Endothelial cell of umbilical vein (primary cell): ENCODE measurements around the gene MBD3L1. TPM values are rescaled to one million over a fixed set of nuclear protein-coding genes. Genes with fewer than 3 reads are reported as not detected.

Source experiments
- BruUV-seq: library from RNA; stranded (reverse); fragments of 400-500 nt; replicated peaks from 2 replicates; lab custom pipeline; 2021; lab: Mats Ljungman, UMichigan
- CTCF ChIA-PET: fragments of 300-600, 350-600 bp; sonication (Branson Sonifier 250); formaldehyde crosslinking; loops from one replicate; lab custom pipeline; 2021; ENCODE audit warnings: antibody characterized with exemption, inconsistent platforms; lab: Charles Lee
- POLR2A ChIA-PET: fragments of 300-600, 350-600 bp; sonication (Branson Sonifier 250); formaldehyde crosslinking; loops from one replicate; lab custom pipeline; 2021; ENCODE audit warnings: antibody characterized with exemption, inconsistent platforms; lab: Charles Lee
- DNase-seq: peaks from one replicate; pipeline ENCODE4 v3.0.0-alpha.2; 2011; ENCODE audit warnings: low read depth, low spot score
- FAIRE-seq: peaks from 2 replicates; lab custom pipeline; 2011; peaks lifted over from hg19 to GRCh38; lab: Jason Lieb, UNC
- H2AFZ ChIP-seq: 2 replicates; pipeline ENCODE4 v1.6.0; 2012; ENCODE audit warnings: low read depth, low read length, control low read depth, inconsistent platforms
- H3K27ac ChIP-seq: 2 replicates; pipeline ENCODE4 v1.5.1; 2011; ENCODE audit warnings: low read depth, mild to moderate bottlenecking, control low read depth, low read length, moderate library complexity; ENCODE audit not compliant: insufficient read depth
- H3K27me3 ChIP-seq, 2 experiments: 2 replicates each; pipeline versions ENCODE4 v1.6.0 to v1.6.1; 2011; ENCODE audit warnings: low read length in 2 of 2, mixed read lengths in 1 of 2; ENCODE audit not compliant: control insufficient read depth in 2 of 2, insufficient read depth in 2 of 2
- H3K36me3 ChIP-seq, 2 experiments: 2 replicates in 1 of 2; 3 replicates in 1 of 2; pipeline ENCODE4 v1.5.1; 2011; ENCODE audit warnings: low read length in 2 of 2, mild to moderate bottlenecking in 1 of 2, moderate library complexity in 1 of 2; ENCODE audit not compliant: control insufficient read depth in 2 of 2, insufficient read depth in 2 of 2; ENCODE audit errors: extremely low read depth in 1 of 2
- H3K4me1 ChIP-seq: 3 replicates; pipeline ENCODE4 v1.5.1; 2011; ENCODE audit warnings: mild to moderate bottlenecking, low read length; ENCODE audit not compliant: control insufficient read depth, insufficient read depth; ENCODE audit errors: extremely low read depth
- H3K4me2 ChIP-seq: 2 replicates; pipeline ENCODE4 v1.6.1; 2011; ENCODE audit warnings: low read length, control low read depth, mixed read lengths; ENCODE audit not compliant: insufficient read depth
- H3K4me3 ChIP-seq, 3 experiments: fragments of 200-600 bp in 1 of 3; sonication (generic), shearing (Covaris generic) in 1 of 3; replicated peaks in 1 of 3; 2 replicates each; pipeline ENCODE4 v1.5.1; 2011 to 2016; ENCODE audit warnings: control low read depth in 3 of 3, low read length in 3 of 3, mild to moderate bottlenecking in 2 of 3, inconsistent platforms in 1 of 3, low read depth in 1 of 3, moderate library complexity in 1 of 3; ENCODE audit not compliant: insufficient read depth in 1 of 3
- H3K79me2 ChIP-seq: 2 replicates; pipeline ENCODE4 v1.6.0; 2012; ENCODE audit warnings: low read length, inconsistent platforms; ENCODE audit not compliant: control insufficient read depth, insufficient read depth
- H3K9ac ChIP-seq: replicated peaks from 2 replicates; pipeline ENCODE3; 2011; ENCODE audit warnings: low read length, control low read depth; ENCODE audit not compliant: insufficient read depth; ENCODE audit errors: extremely low read depth
- H3K9me1 ChIP-seq: replicated peaks from 3 replicates; pipeline ENCODE4 v1.6.0; 2011; ENCODE audit warnings: mild to moderate bottlenecking, low read length; ENCODE audit not compliant: control insufficient read depth, insufficient read depth; ENCODE audit errors: extremely low read depth
- H3K9me3 ChIP-seq: replicated peaks from 2 replicates; pipeline ENCODE4 v1.5.1; 2012; ENCODE audit warnings: low read length, inconsistent platforms; ENCODE audit not compliant: control insufficient read depth, insufficient read depth
- H4K20me1 ChIP-seq: replicated peaks from 2 replicates; pipeline ENCODE3; 2011; ENCODE audit warnings: mild to moderate bottlenecking, low read length; ENCODE audit not compliant: control insufficient read depth, insufficient read depth; ENCODE audit errors: extremely low read depth
- EZH2 ChIP-seq: IDR thresholded peaks from 2 replicates; pipeline ENCODE4 v1.6.1; 2012; ENCODE audit warnings: borderline replicate concordance, low read depth, mild to moderate bottlenecking, moderate library complexity, low read length, inconsistent platforms; ENCODE audit not compliant: severe bottlenecking
- GATA2 ChIP-seq: IDR thresholded peaks from 2 replicates; pipeline ENCODE4 v1.7.0; 2011; ENCODE audit warnings: low read depth, mild to moderate bottlenecking, moderate library complexity, mixed read lengths, low read length; ENCODE audit not compliant: insufficient read length, insufficient read depth
- JUN ChIP-seq: IDR thresholded peaks from 2 replicates; pipeline ENCODE4 v1.6.1; 2011; ENCODE audit warnings: borderline replicate concordance, low read depth; ENCODE audit not compliant: insufficient read length, insufficient read depth
- dilution Hi-C: fragments of 300-500 bp; cut with MboI; formaldehyde crosslinking; loops from one replicate; pipeline ENCODE4 v1.15.0; 2019; ENCODE audit warnings: low sequenced_read_pairs; ENCODE audit not compliant: extremely low pct_ligation_motif_present
- intact Hi-C: fragments of 100-400 bp; cut with micrococcal nuclease; formaldehyde crosslinking; loops from one replicate; pipeline ENCODE4 v1.10.0; 2022
- polyA plus RNA-seq, 4 experiments: library from polyadenylated mRNA; depleted of rRNA in 3 of 4; stranded (reverse) in 3 of 4; unstranded in 1 of 4; fragments of >200 nt; gene quantifications; 2 replicates each; pipeline versions ENCODE4 v1.2.1 to v1.2.3, GENCODE V29; 2011 to 2012; ENCODE audit warnings: missing spikeins in 1 of 4
- total RNA-seq: library from RNA; stranded (reverse); gene quantifications from 2 replicates; pipeline ENCODE4 v1.2.3, GENCODE V29; 2021
- TF ChIP-seq, protein P1 (sequence below): IDR thresholded peaks from 2 replicates; pipeline ENCODE4 v1.6.1; 2011; ENCODE audit not compliant: insufficient read depth, insufficient read length
- TF ChIP-seq, protein P2 (sequence below), 2 donors: IDR thresholded peaks; 1 replicate in 1 of 2; 2 replicates in 1 of 2; pipeline ENCODE4 v1.5.1; 2011; ENCODE audit warnings: low read length in 2 of 2, mild to moderate bottlenecking in 2 of 2, moderate library complexity in 2 of 2, control low read depth in 1 of 2, inconsistent platforms in 1 of 2, low read depth in 1 of 2; ENCODE audit not compliant: insufficient read depth in 1 of 2; ENCODE audit errors: extremely low read depth in 1 of 2

Gene MBD3L1
- total and polyA plus RNA-seq, 2 donors (not counting 3 experiments of a cell fraction or from before 2014, with no cell fraction given), result not detected

DNA sequence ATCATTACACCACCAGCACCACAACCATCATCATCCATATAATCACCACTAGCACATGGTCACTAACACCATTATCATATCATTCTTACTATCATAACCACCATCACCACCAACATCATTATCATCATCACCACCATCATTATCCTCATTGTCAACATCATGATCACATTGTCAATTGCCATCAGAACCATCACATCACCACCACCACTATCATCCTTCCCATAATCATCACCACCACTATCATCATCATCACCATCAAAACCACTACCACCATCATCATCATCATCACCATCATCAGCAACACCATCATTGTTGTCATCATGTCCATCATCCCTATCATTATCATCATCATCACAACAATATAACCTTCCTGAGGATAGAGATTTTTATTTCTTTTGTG is 58.1 kb downstream of the MBD3L1 start:
- dilution Hi-C loops, result no loop called here
- no peaks in the 10 kb centered on the region for H3K9me1 ChIP-seq
- no TSS peak for BruUV-seq

More for the DNA sequence above, 58.1 kb downstream of the MBD3L1 start:
- CTCF ChIA-PET, result no interaction called here
- Histone ChIP-seq H3K79me2 (no peaks in the 10 kb centered on the region), H2AFZ (no peak overlapping the region), H3K9ac (no peak overlapping the region), H3K9me3 (peaks cover 9% of the 10 kb centered on the region), H4K20me1 (no peaks in the 10 kb centered on the region), H3K4me3 (no peak overlapping the region), H3K4me1 (no peaks in the 10 kb centered on the region), H3K27ac (no peak overlapping the region), H3K27me3 (no peaks in the 10 kb centered on the region), H3K4me2 (no peak overlapping the region), H3K36me3 (no peaks in the 10 kb centered on the region)
- no peak for DNase-seq
- no peak for TF ChIP-seq GATA2
- TF ChIP-seq, protein P1, sequence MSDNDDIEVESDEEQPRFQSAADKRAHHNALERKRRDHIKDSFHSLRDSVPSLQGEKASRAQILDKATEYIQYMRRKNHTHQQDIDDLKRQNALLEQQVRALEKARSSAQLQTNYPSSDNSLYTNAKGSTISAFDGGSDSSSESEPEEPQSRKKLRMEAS, result no peak
- no peak for TF ChIP-seq EZH2
- TF ChIP-seq, protein P2, sequence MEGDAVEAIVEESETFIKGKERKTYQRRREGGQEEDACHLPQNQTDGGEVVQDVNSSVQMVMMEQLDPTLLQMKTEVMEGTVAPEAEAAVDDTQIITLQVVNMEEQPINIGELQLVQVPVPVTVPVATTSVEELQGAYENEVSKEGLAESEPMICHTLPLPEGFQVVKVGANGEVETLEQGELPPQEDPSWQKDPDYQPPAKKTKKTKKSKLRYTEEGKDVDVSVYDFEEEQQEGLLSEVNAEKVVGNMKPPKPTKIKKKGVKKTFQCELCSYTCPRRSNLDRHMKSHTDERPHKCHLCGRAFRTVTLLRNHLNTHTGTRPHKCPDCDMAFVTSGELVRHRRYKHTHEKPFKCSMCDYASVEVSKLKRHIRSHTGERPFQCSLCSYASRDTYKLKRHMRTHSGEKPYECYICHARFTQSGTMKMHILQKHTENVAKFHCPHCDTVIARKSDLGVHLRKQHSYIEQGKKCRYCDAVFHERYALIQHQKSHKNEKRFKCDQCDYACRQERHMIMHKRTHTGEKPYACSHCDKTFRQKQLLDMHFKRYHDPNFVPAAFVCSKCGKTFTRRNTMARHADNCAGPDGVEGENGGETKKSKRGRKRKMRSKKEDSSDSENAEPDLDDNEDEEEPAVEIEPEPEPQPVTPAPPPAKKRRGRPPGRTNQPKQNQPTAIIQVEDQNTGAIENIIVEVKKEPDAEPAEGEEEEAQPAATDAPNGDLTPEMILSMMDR (IDR thresholded peaks at IDR 0.05; ENCODE audit: extremely low read depth in 1 of 2, insufficient read depth in 1 of 2, low read depth in 1 of 2, low read length in 2 of 2), result no peak
- no peak for TF ChIP-seq JUN
- POLR2A ChIA-PET, result no interaction called here
- intact Hi-C loops, result no loop called here
- FAIRE-seq, result no peak

Other genes with a start within 250 kb of the MBD3L1 start
- gene ADAMTS10, start 221.7 kb upstream of the MBD3L1 start, total RNA-seq, result 17.4 and 18.9 TPM in 2 replicates
- 15.8 and 19.6 TPM in 2 replicates for gene ADAMTS10, start 221.7 kb upstream of the MBD3L1 start, polyA plus RNA-seq
- not detected in 2 replicates for gene NFILZ, start 201.7 kb upstream of the MBD3L1 start, total RNA-seq
- gene NFILZ, start 201.7 kb upstream of the MBD3L1 start, polyA plus RNA-seq, result not detected in 2 replicates
- gene ACTL9, start 133.6 kb upstream of the MBD3L1 start, total RNA-seq, result not detected in 2 replicates
- gene ACTL9, start 133.6 kb upstream of the MBD3L1 start, polyA plus RNA-seq, result not detected in 2 replicates
- gene OR2Z1, start 110.7 kb upstream of the MBD3L1 start, total RNA-seq, result not detected in 2 replicates
- gene OR2Z1, start 110.7 kb upstream of the MBD3L1 start, polyA plus RNA-seq, result not detected in 2 replicates
- 0.76 and 4.2 TPM in 2 replicates for gene ZNF558, start 73 bp upstream of the MBD3L1 start, total RNA-seq
- 0.35 and 0.72 TPM in 2 replicates for gene ZNF558, start 73 bp upstream of the MBD3L1 start, polyA plus RNA-seq
- not detected in 2 replicates for gene MUC16, start 178.0 kb downstream of the MBD3L1 start, total RNA-seq
- gene MUC16, start 178.0 kb downstream of the MBD3L1 start, polyA plus RNA-seq, result not detected in 2 replicates